ENCODE data around the gene BLM.

The BLM gene

DNA sequence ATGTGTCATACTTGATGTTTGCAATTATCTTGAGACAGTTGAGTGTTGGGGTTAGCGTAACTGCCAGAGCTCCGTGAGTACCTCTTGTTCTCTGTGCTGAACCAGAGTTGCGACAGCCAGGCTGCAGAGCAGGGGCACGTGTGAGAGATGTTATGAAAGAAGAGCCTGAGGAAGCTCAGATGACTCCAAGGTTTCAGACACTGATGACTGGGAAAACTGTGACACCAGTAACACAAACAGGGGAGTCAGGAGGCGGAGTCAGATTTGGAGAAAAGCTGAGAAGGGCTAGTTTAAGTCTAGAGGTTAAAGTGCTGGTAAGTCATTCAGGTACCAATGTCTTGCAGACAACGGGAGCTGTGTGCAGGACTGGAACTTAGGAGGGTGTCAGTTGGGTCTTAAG is 45.0 kb downstream of the BLM start:
- Histone ChIP-seq H3K27me3 (ENCODE audit: insufficient read depth, low read length, poor library complexity, severe bottlenecking) (no peaks in the 10 kb centered on the region), H3K36me3 (ENCODE audit: insufficient read depth, low read length) (peaks cover 77% of the 10 kb centered on the region), H3F3A (ENCODE audit: low read depth) (no peaks in the 10 kb centered on the region), H3K4me1 (ENCODE audit: insufficient read depth, low read length, poor library complexity, severe bottlenecking) (no peaks in the 10 kb centered on the region), H3K4me3 (ENCODE audit: low read length, poor library complexity, severe bottlenecking) (no peak overlapping the region), H2AFZ (ENCODE audit: low read length) (no peak overlapping the region), H3K4me2 (ENCODE audit: low read depth, low read length, poor library complexity, severe bottlenecking) (no peak overlapping the region), H3K9me2 (replicated peaks; ENCODE audit: low read depth, low read length) (no peaks in the 10 kb centered on the region), H4K20me1 (ENCODE audit: insufficient read depth, low read length, poor library complexity, severe bottlenecking) (no peaks in the 10 kb centered on the region), H3K79me2 (ENCODE audit: insufficient read depth, low read length) (no peaks in the 10 kb centered on the region), H3K9ac (ENCODE audit: low read depth, low read length, poor library complexity, severe bottlenecking) (no peak overlapping the region), H3K9me3 (ENCODE audit: insufficient read depth, low read depth, low read length) (no peaks in the 10 kb centered on the region)
- TF ChIP-seq, protein P1, sequence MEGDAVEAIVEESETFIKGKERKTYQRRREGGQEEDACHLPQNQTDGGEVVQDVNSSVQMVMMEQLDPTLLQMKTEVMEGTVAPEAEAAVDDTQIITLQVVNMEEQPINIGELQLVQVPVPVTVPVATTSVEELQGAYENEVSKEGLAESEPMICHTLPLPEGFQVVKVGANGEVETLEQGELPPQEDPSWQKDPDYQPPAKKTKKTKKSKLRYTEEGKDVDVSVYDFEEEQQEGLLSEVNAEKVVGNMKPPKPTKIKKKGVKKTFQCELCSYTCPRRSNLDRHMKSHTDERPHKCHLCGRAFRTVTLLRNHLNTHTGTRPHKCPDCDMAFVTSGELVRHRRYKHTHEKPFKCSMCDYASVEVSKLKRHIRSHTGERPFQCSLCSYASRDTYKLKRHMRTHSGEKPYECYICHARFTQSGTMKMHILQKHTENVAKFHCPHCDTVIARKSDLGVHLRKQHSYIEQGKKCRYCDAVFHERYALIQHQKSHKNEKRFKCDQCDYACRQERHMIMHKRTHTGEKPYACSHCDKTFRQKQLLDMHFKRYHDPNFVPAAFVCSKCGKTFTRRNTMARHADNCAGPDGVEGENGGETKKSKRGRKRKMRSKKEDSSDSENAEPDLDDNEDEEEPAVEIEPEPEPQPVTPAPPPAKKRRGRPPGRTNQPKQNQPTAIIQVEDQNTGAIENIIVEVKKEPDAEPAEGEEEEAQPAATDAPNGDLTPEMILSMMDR (conservative IDR thresholded peaks at IDR 0.05; ENCODE audit: low read length) = no peak
- no peak for TF ChIP-seq EZH2phosphoT487 (IDR thresholded peaks at IDR 0.05; ENCODE audit: borderline replicate concordance)

DNA sequence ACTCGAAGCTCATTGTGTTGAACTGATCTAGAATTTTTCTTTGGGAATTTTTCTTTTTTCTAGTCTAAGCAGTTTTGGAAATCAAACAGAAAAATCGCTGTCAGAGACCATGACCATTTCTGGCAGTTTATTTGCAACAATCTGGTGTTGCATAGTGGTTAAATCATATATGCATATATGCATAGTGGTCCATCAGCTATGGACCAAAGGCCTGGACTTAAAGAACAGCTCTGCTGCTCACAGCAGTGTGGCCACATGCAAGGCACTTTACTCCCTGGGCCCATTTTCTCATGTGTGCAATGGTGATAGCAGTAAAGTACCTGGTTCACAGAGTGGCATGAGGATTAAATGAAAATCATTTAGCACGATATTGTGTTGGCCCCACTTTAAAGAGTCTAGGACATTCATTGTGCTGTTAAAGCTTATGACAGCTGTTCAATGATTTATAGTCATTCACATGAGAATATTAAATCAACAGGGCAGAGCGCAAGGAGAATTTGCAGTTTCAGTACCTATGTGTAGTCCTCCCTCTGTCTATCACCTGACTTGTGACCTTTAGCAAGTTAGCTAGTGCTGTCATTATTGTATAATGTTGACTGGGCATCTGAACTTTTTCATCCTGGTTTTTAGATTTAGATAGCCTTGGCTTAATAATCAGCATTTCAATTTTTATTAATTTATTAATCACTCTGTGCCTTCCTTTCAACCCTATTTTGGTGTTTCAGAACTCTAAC is 46.4 kb downstream of the BLM start:
- TF ChIP-seq, protein P1 (conservative IDR thresholded peaks at IDR 0.05; ENCODE audit: low read length) = no peak
- no peak for TF ChIP-seq EZH2phosphoT487 (IDR thresholded peaks at IDR 0.05; ENCODE audit: borderline replicate concordance)
- Histone ChIP-seq H3F3A (ENCODE audit: low read depth) (no peaks in the 10 kb centered on the region), H3K79me2 (ENCODE audit: insufficient read depth, low read length) (no peaks in the 10 kb centered on the region), H2AFZ (ENCODE audit: low read length) (no peak overlapping the region), H3K4me3 (ENCODE audit: low read length, poor library complexity, severe bottlenecking) (no peak overlapping the region), H3K27me3 (ENCODE audit: insufficient read depth, low read length, poor library complexity, severe bottlenecking) (no peaks in the 10 kb centered on the region), H3K9me2 (replicated peaks; ENCODE audit: low read depth, low read length) (no peaks in the 10 kb centered on the region), H3K4me2 (ENCODE audit: low read depth, low read length, poor library complexity, severe bottlenecking) (no peak overlapping the region), H3K9ac (ENCODE audit: low read depth, low read length, poor library complexity, severe bottlenecking) (no peak overlapping the region), H3K36me3 (ENCODE audit: insufficient read depth, low read length) (peaks cover 72% of the 10 kb centered on the region), H3K9me3 (ENCODE audit: insufficient read depth, low read depth, low read length) (no peaks in the 10 kb centered on the region), H4K20me1 (ENCODE audit: insufficient read depth, low read length, poor library complexity, severe bottlenecking) (no peaks in the 10 kb centered on the region), H3K4me1 (ENCODE audit: insufficient read depth, low read length, poor library complexity, severe bottlenecking) (no peaks in the 10 kb centered on the region)

DNA sequence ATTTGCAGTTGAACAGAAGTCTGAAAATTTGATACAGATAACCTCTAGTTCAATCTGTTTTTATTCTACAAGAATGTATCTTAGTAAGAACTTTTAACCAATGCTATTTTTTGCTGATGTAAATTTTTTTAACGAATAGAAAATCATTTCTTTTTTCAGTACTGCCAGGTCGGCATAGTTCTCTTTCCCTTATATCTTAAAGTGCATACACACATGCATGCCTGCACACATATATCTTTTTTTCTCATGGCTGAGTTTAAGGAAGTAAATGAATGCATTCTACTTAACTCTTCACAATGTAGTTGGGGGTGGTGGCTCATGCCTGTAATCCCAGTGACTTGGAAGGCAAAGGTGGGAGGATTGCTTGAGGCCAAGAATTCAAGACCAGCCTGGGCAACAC is 48.4 kb downstream of the BLM start:
- no peaks in the 10 kb centered on the region for H3K9me2 ChIP-seq (replicated peaks; ENCODE audit: low read depth, low read length)
- no peaks in the 10 kb centered on the region for H3K27me3 ChIP-seq (ENCODE audit: insufficient read depth, low read length, poor library complexity, severe bottlenecking)
- no peak overlapping the region for H3K4me2 ChIP-seq (ENCODE audit: low read depth, low read length, poor library complexity, severe bottlenecking)
- TF ChIP-seq, protein P1 (conservative IDR thresholded peaks at IDR 0.05; ENCODE audit: low read length) = no peak
- TF ChIP-seq EZH2phosphoT487 (IDR thresholded peaks at IDR 0.05; ENCODE audit: borderline replicate concordance) = no peak
- no peaks in the 10 kb centered on the region for H3K79me2 ChIP-seq (ENCODE audit: insufficient read depth, low read length)
- H2AFZ ChIP-seq (ENCODE audit: low read length) = no peak overlapping the region
- H3K36me3 ChIP-seq (ENCODE audit: insufficient read depth, low read length) = peaks cover 81% of the 10 kb centered on the region
- H3K4me1 ChIP-seq (ENCODE audit: insufficient read depth, low read length, poor library complexity, severe bottlenecking) = no peaks in the 10 kb centered on the region
- H3F3A ChIP-seq (ENCODE audit: low read depth) = no peaks in the 10 kb centered on the region
- H4K20me1 ChIP-seq (ENCODE audit: insufficient read depth, low read length, poor library complexity, severe bottlenecking) = no peaks in the 10 kb centered on the region
- no peaks in the 10 kb centered on the region for H3K9me3 ChIP-seq (ENCODE audit: insufficient read depth, low read depth, low read length)
- H3K4me3 ChIP-seq (ENCODE audit: low read length, poor library complexity, severe bottlenecking) = no peak overlapping the region
- H3K9ac ChIP-seq (ENCODE audit: low read depth, low read length, poor library complexity, severe bottlenecking) = no peak overlapping the region
